Stomach smooth muscle (tissue), 2 donors: ENCODE measurements around the gene SLBP.

Source experiments
- H3K27ac ChIP-seq: one replicate; pipeline ENCODE4 v1.7.0; 2013; ENCODE audit warnings: mild to moderate bottlenecking, low read length, inconsistent platforms
- H3K27me3 ChIP-seq, 2 donors: one replicate each; pipeline ENCODE4 v1.7.0; 2013; ENCODE audit warnings: low read length in 2 of 2; ENCODE audit not compliant: insufficient read depth in 2 of 2, control insufficient read depth in 1 of 2
- H3K36me3 ChIP-seq, 2 donors: one replicate each; pipeline ENCODE4 v1.7.0; 2013; ENCODE audit warnings: low read length in 2 of 2; ENCODE audit not compliant: control insufficient read depth in 2 of 2, insufficient read depth in 2 of 2
- H3K4me1 ChIP-seq: one replicate; pipeline ENCODE4 v1.7.0; 2013; ENCODE audit warnings: low read length; ENCODE audit not compliant: control insufficient read depth, insufficient read depth
- H3K4me3 ChIP-seq, 2 donors: one replicate each; pipeline ENCODE4 v1.7.0; 2013; ENCODE audit warnings: low read length in 2 of 2
- H3K9ac ChIP-seq, 2 donors: one replicate each; pipeline ENCODE4 v1.7.0; 2013; ENCODE audit warnings: low read length in 2 of 2, mild to moderate bottlenecking in 1 of 2
- H3K9me3 ChIP-seq, 2 donors: one replicate each; pipeline ENCODE4 v1.7.0; 2013; ENCODE audit warnings: low read length in 2 of 2; ENCODE audit not compliant: control insufficient read depth in 2 of 2
- donor health status: healthy.
- donor health status: Pancreatic carcinoma.

The SLBP gene

GRCh38 chr4:1726146-1726934, 14.2 kb upstream of the SLBP start:
- Histone ChIP-seq H3K27me3 (no peaks in the 10 kb centered on the region), H3K9me3 (no peaks in the 10 kb centered on the region), H3K9ac (no peak overlapping the region), H3K36me3 (peaks cover 10 to 17% of the 10 kb centered on the region in 2 donors), H3K4me1 (peaks cover 16% of the 10 kb centered on the region), H3K4me3 (no peak overlapping the region), H3K27ac (no peak overlapping the region)

GRCh38 chr4:1725521-1725920, 13.4 kb upstream of the SLBP start:
- H3K27me3 ChIP-seq: no peaks in the 10 kb centered on the region
- H3K36me3 ChIP-seq: peaks cover 10 to 11% of the 10 kb centered on the region in 2 donors
- H3K9ac ChIP-seq: no peak overlapping the region
- no peak overlapping the region for H3K4me3 ChIP-seq
- no peak overlapping the region for H3K27ac ChIP-seq
- H3K4me1 ChIP-seq: peaks cover 16% of the 10 kb centered on the region
- no peaks in the 10 kb centered on the region for H3K9me3 ChIP-seq

DNA sequence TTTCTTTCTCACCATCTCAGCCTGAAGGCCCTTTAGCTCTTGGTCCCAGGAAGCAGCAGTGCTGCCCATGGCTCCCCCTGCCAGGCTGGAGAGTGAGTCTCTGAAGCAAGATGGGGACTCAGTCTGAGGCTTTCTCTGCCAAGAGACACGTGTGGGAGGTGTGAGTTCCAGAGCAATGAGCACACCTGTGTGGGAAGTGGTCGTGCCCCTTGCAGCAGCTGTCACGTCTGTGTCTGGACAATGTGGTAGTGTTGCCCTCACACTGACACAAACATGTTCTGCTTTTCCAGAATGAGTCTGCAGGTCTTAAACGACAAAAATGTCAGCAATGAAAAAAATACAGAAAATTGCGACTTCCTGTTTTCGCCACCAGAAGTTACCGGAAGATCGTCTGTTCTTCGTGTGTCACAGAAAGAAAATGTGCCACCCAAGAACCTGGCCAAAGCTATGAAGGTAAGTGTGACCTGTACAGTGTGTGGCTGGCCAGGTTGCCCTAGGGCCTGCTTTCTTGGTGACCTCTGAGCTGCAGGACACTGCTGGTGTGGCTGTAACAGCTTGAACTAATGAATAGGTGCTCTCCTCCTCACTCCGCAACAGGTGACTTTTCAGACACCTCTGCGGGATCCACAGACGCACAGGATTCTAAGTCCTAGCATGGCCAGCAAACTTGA, 11.1 kb upstream of the SLBP start:
- Histone ChIP-seq H3K4me1 (peaks cover 34% of the 10 kb centered on the region), H3K9ac (no peak overlapping the region), H3K27ac (no peak overlapping the region), H3K4me3 (no peak overlapping the region), H3K27me3 (no peaks in the 10 kb centered on the region), H3K9me3 (no peaks in the 10 kb centered on the region), H3K36me3 (peaks cover 8 to 11% of the 10 kb centered on the region in 2 donors)

- H3K27ac ChIP-seq: no peak overlapping the region
- H3K9me3 ChIP-seq: no peaks in the 10 kb centered on the region
- H3K36me3 ChIP-seq: peaks cover 11 to 13% of the 10 kb centered on the region in 2 donors
- no peak overlapping the region for H3K4me3 ChIP-seq
- no peaks in the 10 kb centered on the region for H3K27me3 ChIP-seq
- H3K4me1 ChIP-seq: peaks cover 38% of the 10 kb centered on the region
- no peak overlapping the region for H3K9ac ChIP-seq
These were observed 10.5 kb upstream of the SLBP start for GRCh38 chr4:1722551-1723118.

- no peak overlapping the region for H3K9ac ChIP-seq
- no peaks in the 10 kb centered on the region for H3K9me3 ChIP-seq
- H3K4me3 ChIP-seq: peak overlapping the region in 1 of 2 donors; percentile 40
- H3K27me3 ChIP-seq: no peaks in the 10 kb centered on the region
- peaks cover 39% of the 10 kb centered on the region for H3K4me1 ChIP-seq
- no peak overlapping the region for H3K27ac ChIP-seq
- peaks cover 13 to 16% of the 10 kb centered on the region in 2 donors for H3K36me3 ChIP-seq
These were observed 9.8 kb upstream of the SLBP start for GRCh38 chr4:1721666-1722550.

DNA sequence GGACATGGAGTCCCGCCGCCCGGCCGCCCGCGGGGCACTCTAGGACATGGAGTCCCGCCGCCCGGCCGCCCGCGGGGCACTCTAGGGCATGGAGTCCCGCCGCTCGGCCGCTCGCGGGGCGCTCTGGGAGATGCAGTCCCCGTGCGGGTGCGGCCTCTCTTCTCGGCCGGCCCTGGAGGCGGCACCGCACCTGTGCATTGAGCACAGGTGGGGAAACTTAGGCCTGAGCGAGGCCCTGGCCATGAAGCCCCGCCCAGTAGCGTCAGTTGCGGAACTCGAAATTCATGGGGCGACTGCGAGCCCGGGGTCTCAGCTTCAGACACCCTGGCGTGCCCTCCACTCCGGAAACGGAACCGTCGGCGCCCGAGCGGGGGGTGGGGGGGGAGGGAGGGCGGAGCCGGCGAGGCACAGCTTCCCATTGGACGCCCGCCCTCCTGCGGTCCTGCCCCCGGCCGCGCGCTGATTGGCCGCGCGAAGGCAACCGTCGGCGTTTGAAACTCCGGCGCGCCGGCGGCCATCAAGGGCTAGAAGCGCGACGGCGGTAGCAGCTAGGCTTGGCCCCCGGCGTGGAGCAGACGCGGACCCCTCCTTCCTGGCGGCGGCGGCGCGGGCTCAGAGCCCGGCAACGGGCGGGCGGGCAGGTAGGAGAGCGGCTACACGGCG, 9.0 kb upstream of the SLBP start, which contains the start of the genes TACC3 and TMEM129:
TACC3 (plus strand) TSS at position 519 of the 663 bp plus-strand sequence. CDS start 1,901 bp downstream, outside the sequence.
TMEM129 (minus strand) TSS at position 321 of the 663 bp plus-strand sequence. CDS start 486 bp downstream, outside the sequence.
- H3K27ac ChIP-seq: peak within 1 kb of the TSS; percentile 90
- H3K9me3 ChIP-seq: no peaks in the 10 kb centered on the region
- peaks cover 13 to 21% of the 10 kb centered on the region in 2 donors for H3K36me3 ChIP-seq
- H3K4me1 ChIP-seq: peaks cover 36% of the 10 kb centered on the region
- no peaks in the 10 kb centered on the region for H3K27me3 ChIP-seq
- peak within 1 kb of the TSS; percentile 74 to 90 for H3K4me3 ChIP-seq
- peak within 1 kb of the TSS; percentile 84 to 86 for H3K9ac ChIP-seq

GRCh38 chr4:1720163-1720983, 8.3 kb upstream of the SLBP start:
- H3K27me3 ChIP-seq: no peaks in the 10 kb centered on the region
- H3K4me1 ChIP-seq: peaks cover 36% of the 10 kb centered on the region
- no peaks in the 10 kb centered on the region for H3K9me3 ChIP-seq
- H3K4me3 ChIP-seq: peak overlapping the region; percentile 74 to 90
- H3K27ac ChIP-seq: peak overlapping the region; percentile 90
- peaks cover 12 to 18% of the 10 kb centered on the region in 2 donors for H3K36me3 ChIP-seq
- peak overlapping the region; percentile 84 to 86 for H3K9ac ChIP-seq

DNA sequence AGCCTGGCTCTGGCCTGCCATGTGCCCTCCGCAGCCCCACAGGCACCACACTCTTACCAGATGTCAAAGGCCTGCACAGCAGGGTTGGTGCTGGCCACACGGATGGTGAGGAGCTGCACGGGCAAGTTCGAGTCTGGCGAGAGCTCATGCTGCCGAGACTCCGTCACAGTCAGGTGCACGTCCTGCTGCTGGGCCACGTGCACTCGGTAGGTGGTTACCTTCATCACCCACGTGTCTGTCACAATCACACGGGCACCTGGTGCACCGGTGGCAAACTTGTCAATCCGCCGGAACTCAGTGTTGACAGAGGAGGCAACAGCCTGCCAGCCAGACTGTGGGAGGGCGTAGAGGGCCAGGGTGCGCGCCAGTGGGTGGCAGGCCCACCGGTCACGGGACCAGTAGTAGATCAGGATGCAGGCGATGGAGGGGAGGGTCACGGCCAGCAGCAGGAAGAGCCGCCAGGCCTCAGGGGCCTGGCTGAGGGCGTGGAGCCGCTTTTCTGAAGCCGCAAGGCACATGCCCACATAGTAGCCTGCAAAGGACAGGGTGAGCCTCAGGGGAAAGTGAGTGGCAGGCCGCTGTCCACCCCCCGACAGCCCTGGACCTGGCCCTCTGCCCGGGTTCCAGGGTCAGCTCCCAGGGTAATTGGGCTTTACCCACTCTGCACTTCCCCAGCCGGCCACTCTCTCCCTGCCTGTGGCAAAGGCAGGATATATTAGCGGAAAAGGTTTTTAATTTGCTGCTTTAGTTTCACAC, 6.2 kb upstream of the SLBP start:
- H3K27me3 ChIP-seq: no peaks in the 10 kb centered on the region
- no peak overlapping the region for H3K4me3 ChIP-seq
- no peak overlapping the region for H3K9ac ChIP-seq
- H3K27ac ChIP-seq: no peak overlapping the region
- H3K4me1 ChIP-seq: peaks cover 38% of the 10 kb centered on the region
- H3K9me3 ChIP-seq: no peaks in the 10 kb centered on the region
- H3K36me3 ChIP-seq: peaks cover 8 to 18% of the 10 kb centered on the region in 2 donors
